Hepatocyte (in vitro differentiated cells): ENCODE measurements around the gene YPEL1.

Experiments used
- CTCF ChIP-seq: fragments of 200-600 bp; sonication (generic); IDR thresholded peaks from 2 replicates; pipeline ENCODE4 v1.5.1; 2016; ENCODE audit warnings: antibody characterized with exemption, mild to moderate bottlenecking; ENCODE audit not compliant: poor library complexity
- EZH2 ChIP-seq: fragments of 200-600 bp; sonication (generic); IDR thresholded peaks from 2 replicates; pipeline ENCODE4 v1.6.1; 2016; ENCODE audit warnings: antibody characterized with exemption, mild to moderate bottlenecking, borderline replicate concordance
- EZH2phosphoT487 ChIP-seq: fragments of 200-600 bp; sonication (generic); IDR thresholded peaks from one replicate; pipeline ENCODE4 v1.6.1; 2018; ENCODE audit warnings: antibody characterized with exemption, mild to moderate bottlenecking, low read depth, moderate library complexity; ENCODE audit not compliant: unreplicated experiment, severe bottlenecking

DNA sequence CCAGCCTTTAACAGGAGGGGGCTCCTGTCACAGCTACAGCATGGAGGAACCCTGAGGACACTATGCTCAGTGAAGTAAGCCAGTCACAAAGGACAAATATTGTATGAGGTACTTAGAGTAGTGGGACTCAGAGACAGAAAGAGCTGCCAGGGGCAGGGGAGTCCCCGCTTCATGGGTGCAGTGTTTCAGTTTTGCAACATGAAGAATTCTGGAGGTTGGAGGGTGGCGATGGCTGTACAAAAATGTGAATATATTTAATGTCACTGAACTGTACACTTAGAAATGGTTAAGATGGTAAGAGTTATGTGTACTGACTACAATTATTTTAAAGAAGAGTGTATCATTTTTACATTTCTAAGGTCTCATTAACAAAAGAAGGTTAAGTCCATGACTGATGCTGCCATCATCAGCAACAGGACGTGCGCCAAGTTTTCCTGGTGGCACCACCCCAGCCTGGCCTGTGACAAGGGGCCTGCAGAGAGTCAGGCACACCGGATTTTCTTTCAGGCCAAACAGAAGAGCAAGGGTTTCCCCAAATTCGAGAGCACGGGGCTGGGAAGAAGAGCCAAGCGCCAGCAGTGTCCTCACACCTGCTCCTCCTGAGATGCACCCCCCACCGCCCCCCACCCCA is 22.1 kb downstream of the YPEL1 start:
- TF ChIP-seq CTCF (no peak), EZH2 (no peak), EZH2phosphoT487 (no peak)
